Right lobe of liver (tissue), 6 donors: ENCODE measurements around the gene CRB1. TPM values are rescaled to one million over a fixed set of nuclear protein-coding genes. Genes with fewer than 3 reads are reported as not detected.

Experiments used
- ATAC-seq, 4 donors: fragments of 200-7000 bp; cut with Tn5 transposase; one replicate each; pipeline ENCODE4 v1.9.1; 2020; ENCODE audit warnings: mild to moderate bottlenecking in 4 of 4, moderate library complexity in 4 of 4
- DNase-seq, 3 donors: peaks; one replicate each; pipeline ENCODE4 v3.0.0-alpha.2; 2020
- H3K27ac ChIP-seq, 3 donors: fragments of 200-600 bp; one replicate each; pipeline ENCODE4 v1.8.0; 2022
- H3K27me3 ChIP-seq, 2 donors: fragments of 200-600 bp; one replicate each; pipeline ENCODE4 v1.8.0; 2022
- H3K36me3 ChIP-seq, 4 donors: fragments of 200-600 bp; sonication (generic) in 1 of 4; one replicate each; pipeline versions ENCODE4 v1.5.1 to v1.8.0; 2017 to 2022; ENCODE audit warnings: control low read depth in 1 of 4
- H3K4me1 ChIP-seq, 4 donors: fragments of 200-600 bp; sonication (generic) in 1 of 4; one replicate each; pipeline versions ENCODE4 v1.5.1 to v1.8.0; 2017 to 2022; ENCODE audit warnings: control low read depth in 1 of 4
- H3K4me3 ChIP-seq, 3 donors: fragments of 200-600 bp; one replicate each; pipeline ENCODE4 v1.8.0; 2022
- H3K9me3 ChIP-seq, 4 donors: fragments of 200-600 bp; sonication (generic) in 1 of 4; one replicate each; pipeline versions ENCODE4 v1.5.1 to v1.8.0; 2017 to 2022; ENCODE audit warnings: control low read depth in 1 of 4
- CTCF ChIP-seq, 4 donors: fragments of 200-600 bp in 3 of 4; fragments of 450-650 bp in 1 of 4; IDR thresholded peaks; one replicate each; pipeline versions ENCODE4 v1.5.1 to v1.8.0; 2016 to 2022; ENCODE audit warnings: antibody characterized with exemption in 4 of 4, mild to moderate bottlenecking in 2 of 4
- POLR2A ChIP-seq: fragments of 450-650 bp; IDR thresholded peaks from one replicate; pipeline ENCODE4 v1.6.1; 2017; ENCODE audit warnings: antibody characterized with exemption, mild to moderate bottlenecking
- WGBS: methylation state at CpG from one replicate; pipeline ENCODE4 v1.1.6; 2018; ENCODE audit warnings: low coverage, low lambda C conversion rate; ENCODE audit not compliant: insufficient coverage; ENCODE audit errors: missing lambda C conversion rate; 5-methylcytosine and 5-hydroxymethylcytosine counted together
- intact Hi-C, 2 donors: fragments of 100-400 bp; cut with DNase I; formaldehyde crosslinking; loops; one replicate each; pipeline versions ENCODE4 v1.11.2 to v1.14.1; 2022
- total RNA-seq, 6 experiments: library from RNA; depleted of rRNA in 2 of 6; stranded (reverse); fragments of >200 nt in 2 of 6; fragmentation: NEBNext Ultra II Directional in 3 of 6; extraction: Animal tissue kit (Norgen Biotek cat#: 25700) in 3 of 6; gene quantifications; one replicate each; pipeline versions ENCODE4 v1.1.0 to v1.2.4, GENCODE V29; 2016 to 2023
- donor health status: DM: no; HTN: yes; CAD: no.
- donor health status: DM: no; HTN: no; CAD: no.
- donor health status: DM: no; HTN: no; CAD: no.
- donor health status: DM: no; HTN: yes; CAD: no.
- donor health status: DM: no; HTN: yes; CAD: no.

CRB1 gene
- total RNA-seq, 6 experiments from 2014 or later, result 0.29 TPM; not detected in 5

GRCh38 chr1:197438010-197438790 lies 170.1 kb downstream of the CRB1 start:
- no peak for ATAC-seq
- Histone ChIP-seq H3K4me3 (no peak overlapping the region), H3K27ac (no peak overlapping the region), H3K36me3 (no peaks in the 10 kb centered on the region), H3K9me3 (no peaks in the 10 kb centered on the region), H3K27me3 (peaks cover 0 to 4% of the 10 kb centered on the region in 2 donors), H3K4me1 (no peaks in the 10 kb centered on the region)
- DNase-seq, result no peak
- TF ChIP-seq CTCF (IDR thresholded peaks at IDR 0.05) (no peak), POLR2A (no peak)
- intact Hi-C loops, result no loop called here
- WGBS, result 42% methylated on average over 3 of the region's 3 CpGs

- no peaks in the 10 kb centered on the region for H3K4me1 ChIP-seq
- no peak for TF ChIP-seq POLR2A
- no peak for TF ChIP-seq CTCF (IDR thresholded peaks at IDR 0.05)
- DNase-seq, result no peak
- no peaks in the 10 kb centered on the region for H3K9me3 ChIP-seq
- H3K27ac ChIP-seq, result no peak overlapping the region
- no peaks in the 10 kb centered on the region for H3K36me3 ChIP-seq
- H3K27me3 ChIP-seq, result peaks cover 0 to 4% of the 10 kb centered on the region in 2 donors
- WGBS, result 44% methylated on average over 4 of the region's 4 CpGs
- intact Hi-C loops, result no loop called here
- H3K4me3 ChIP-seq, result no peak overlapping the region
- ATAC-seq, result no peak
Measured at GRCh38 chr1:197439708-197440280, 171.7 kb downstream of the CRB1 start.

- TF ChIP-seq POLR2A (no peak), CTCF (IDR thresholded peaks at IDR 0.05) (no peak)
- no peak for DNase-seq
- no peak for ATAC-seq
- H3K27me3 ChIP-seq, result peaks cover 0 to 4% of the 10 kb centered on the region in 2 donors
- no peak overlapping the region for H3K27ac ChIP-seq
- WGBS, result 22% methylated on average over 1 of the region's 2 CpGs
- no peaks in the 10 kb centered on the region for H3K4me1 ChIP-seq
- H3K9me3 ChIP-seq, result no peaks in the 10 kb centered on the region
- intact Hi-C loops, result no loop called here
- no peaks in the 10 kb centered on the region for H3K36me3 ChIP-seq
- no peak overlapping the region for H3K4me3 ChIP-seq
Measured at GRCh38 chr1:197440715-197441114, 172.7 kb downstream of the CRB1 start.

- no peaks in the 10 kb centered on the region for H3K9me3 ChIP-seq
- H3K4me3 ChIP-seq, result no peak overlapping the region
- no peaks in the 10 kb centered on the region for H3K36me3 ChIP-seq
- intact Hi-C loops, result no loop called here
- WGBS, result 26% methylated on average over 8 of the region's 8 CpGs
- TF ChIP-seq CTCF (IDR thresholded peaks at IDR 0.05) (no peak), POLR2A (no peak)
- no peaks in the 10 kb centered on the region for H3K4me1 ChIP-seq
- DNase-seq, result peak; percentile 60 to 74 (median 62)
- ATAC-seq, result peak; percentile 65 to 98 (median 85)
- H3K27me3 ChIP-seq, result peaks cover 0 to 4% of the 10 kb centered on the region in 2 donors
- no peak overlapping the region for H3K27ac ChIP-seq
Measured at GRCh38 chr1:197441999-197442414, 174.0 kb downstream of the CRB1 start.
